Activated CD4-positive, alpha-beta T cell treated with anti-CD3 and anti-CD28 coated beads, Interleukin-10, Interleukin-2, amounts not matched to agents 100 ng/mL and 50 ng/mL, durations not matched to agents 16 hours and 8 hours (primary cell): ENCODE results near the gene GPR39.

Experiments used
- DNase-seq: peaks from one replicate; pipeline ENCODE4 v3.0.0-alpha.2; 2020

Gene GPR39

GRCh38 chr2:132651115-132652045 lies 234.8 kb downstream of the GPR39 start:
- DNase-seq, result no peak

- DNase-seq, result no peak
Measured at GRCh38 chr2:132652474-132652873, 235.9 kb downstream of the GPR39 start.

- DNase-seq, result no peak
Measured at GRCh38 chr2:132654335-132654734, 237.7 kb downstream of the GPR39 start.

- no peak for DNase-seq
Measured at GRCh38 chr2:132654968-132655367, 238.4 kb downstream of the GPR39 start.

GRCh38 chr2:132656266-132656975 lies 239.8 kb downstream of the GPR39 start:
- no peak for DNase-seq

- no peak for DNase-seq
Measured at GRCh38 chr2:132659331-132659730, 242.7 kb downstream of the GPR39 start.

- DNase-seq, result no peak
Measured at GRCh38 chr2:132662732-132663131, 246.1 kb downstream of the GPR39 start.

GRCh38 chr2:132664096-132664495 lies 247.5 kb downstream of the GPR39 start:
- no peak for DNase-seq

GRCh38 chr2:132665401-132666140 lies 249.0 kb downstream of the GPR39 start:
- DNase-seq, result no peak

- no peak for DNase-seq
Measured at GRCh38 chr2:132667706-132668105, 251.1 kb downstream of the GPR39 start.

GRCh38 chr2:132668189-132668823 lies 251.7 kb downstream of the GPR39 start:
- no peak for DNase-seq

- DNase-seq, result no peak
Measured at GRCh38 chr2:132668987-132669907, 252.6 kb downstream of the GPR39 start.

GRCh38 chr2:132669908-132670495 lies 253.4 kb downstream of the GPR39 start, which contains the start of gene LYPD1:
LYPD1 (minus strand) TSS chr2:132670205; CDS start chr2:132669932, 273 bp downstream.
- DNase-seq, result no peak

GRCh38 chr2:132670496-132671150 lies 254.0 kb downstream of the GPR39 start:
- no peak for DNase-seq

- DNase-seq, result no peak
Measured at GRCh38 chr2:132671151-132671835, 254.7 kb downstream of the GPR39 start.

GRCh38 chr2:132676999-132677398 lies 260.4 kb downstream of the GPR39 start:
- DNase-seq, result no peak

GRCh38 chr2:132677661-132678060 lies 261.1 kb downstream of the GPR39 start:
- DNase-seq, result no peak

- DNase-seq, result no peak
Measured at GRCh38 chr2:132678483-132678882, 261.9 kb downstream of the GPR39 start.

GRCh38 chr2:132680544-132680943 lies 263.9 kb downstream of the GPR39 start:
- DNase-seq, result no peak

- no peak for DNase-seq
Measured at GRCh38 chr2:132681766-132682165, 265.2 kb downstream of the GPR39 start.
